COLO668 (cell line): ENCODE measurements around the gene HMGA1.
A peak's percentile ranks its signal among the peaks of the same experiment; 100 is the strongest.
"Not testable (repeated sequence)": the region's sequence is repeated elsewhere in the genome, so short reads cannot be mapped to it uniquely, and the experiment has no call there.

Source experiments
- DNase-seq: peaks from one replicate; lab custom pipeline; 2025; ENCODE audit not compliant: unreplicated experiment; lab: John Stamatoyannopoulos, UW

HMGA1 gene

GRCh38 chr6:34239893-34240292, 3.2 kb downstream of the HMGA1 start:
- no peak for DNase-seq

GRCh38 chr6:34240329-34241248, 3.9 kb downstream of the HMGA1 start:
- DNase-seq: no peak

DNA sequence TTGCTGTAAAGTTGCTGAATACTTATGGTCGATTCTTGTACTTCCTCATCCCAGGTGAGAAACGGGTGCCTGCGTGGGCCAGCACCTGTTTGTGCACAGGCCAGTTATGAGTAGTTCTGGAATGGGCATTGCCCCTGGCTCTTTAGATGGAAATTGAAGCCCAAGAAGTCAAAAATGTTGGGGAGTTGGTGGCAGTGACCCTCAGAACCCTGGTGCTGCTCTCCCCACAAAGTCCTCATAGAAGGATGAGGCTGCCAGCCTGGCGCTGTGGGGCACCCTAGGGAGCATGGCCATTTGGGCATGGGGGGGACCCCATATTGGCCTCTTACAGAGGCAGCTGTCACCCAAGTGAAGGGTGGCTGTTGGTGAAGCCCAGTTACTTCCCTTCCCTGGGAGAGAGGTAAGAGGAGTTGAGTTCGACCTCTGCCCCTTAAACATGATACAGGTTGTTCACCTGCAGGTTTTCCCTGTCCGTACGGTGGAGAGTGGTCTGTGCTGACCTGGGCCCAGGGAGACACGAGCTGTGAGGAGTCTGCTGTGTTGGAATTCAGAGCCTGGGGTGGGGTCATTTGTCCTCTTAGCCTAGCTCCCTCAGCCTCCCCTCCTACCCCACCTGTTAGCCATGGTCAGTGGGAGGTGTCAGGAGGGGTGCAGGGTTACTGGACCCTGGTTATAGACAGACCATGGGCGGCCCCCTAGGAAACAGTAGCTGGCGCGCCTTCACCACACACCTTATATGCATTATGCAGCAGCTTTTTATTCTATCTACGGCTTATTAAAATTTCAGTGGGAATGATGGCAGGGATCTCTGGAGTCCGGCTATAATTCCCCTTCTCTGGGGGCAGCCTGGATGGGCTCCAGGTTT, 4.9 kb downstream of the HMGA1 start:
- DNase-seq: no peak

- DNase-seq: no peak
These were observed 5.8 kb downstream of the HMGA1 start for GRCh38 chr6:34242252-34243130.

DNA sequence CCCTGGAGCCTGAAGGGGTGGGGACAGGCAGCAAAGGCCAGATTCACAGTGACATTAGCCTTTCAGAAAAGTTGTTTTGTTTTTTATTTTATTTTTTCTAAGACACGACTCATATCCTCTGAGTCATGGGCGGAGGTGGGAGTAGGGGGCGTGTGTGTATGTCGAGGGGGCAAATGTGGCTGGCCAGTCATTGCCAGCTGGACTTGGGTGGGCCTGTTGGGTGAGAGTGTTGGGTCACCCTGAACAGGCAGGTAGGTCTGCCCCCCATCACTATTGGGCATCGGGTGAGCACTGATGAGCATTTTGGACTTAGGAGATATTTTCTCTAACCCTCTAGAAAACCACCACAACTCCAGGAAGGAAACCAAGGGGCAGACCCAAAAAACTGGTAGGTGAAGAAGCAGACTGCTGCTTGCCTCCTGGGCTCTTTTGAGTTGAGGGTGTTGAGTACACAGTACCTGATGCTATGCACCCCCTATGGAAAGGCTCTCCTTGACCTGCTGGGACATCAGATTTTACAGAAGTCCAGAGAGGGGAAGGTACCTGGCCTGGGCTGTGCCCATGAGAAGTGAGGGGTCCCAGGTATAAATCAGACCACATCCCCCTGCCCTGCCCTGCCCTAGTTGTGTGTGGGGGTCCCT, 6.6 kb downstream of the HMGA1 start:
- no peak for DNase-seq

DNA sequence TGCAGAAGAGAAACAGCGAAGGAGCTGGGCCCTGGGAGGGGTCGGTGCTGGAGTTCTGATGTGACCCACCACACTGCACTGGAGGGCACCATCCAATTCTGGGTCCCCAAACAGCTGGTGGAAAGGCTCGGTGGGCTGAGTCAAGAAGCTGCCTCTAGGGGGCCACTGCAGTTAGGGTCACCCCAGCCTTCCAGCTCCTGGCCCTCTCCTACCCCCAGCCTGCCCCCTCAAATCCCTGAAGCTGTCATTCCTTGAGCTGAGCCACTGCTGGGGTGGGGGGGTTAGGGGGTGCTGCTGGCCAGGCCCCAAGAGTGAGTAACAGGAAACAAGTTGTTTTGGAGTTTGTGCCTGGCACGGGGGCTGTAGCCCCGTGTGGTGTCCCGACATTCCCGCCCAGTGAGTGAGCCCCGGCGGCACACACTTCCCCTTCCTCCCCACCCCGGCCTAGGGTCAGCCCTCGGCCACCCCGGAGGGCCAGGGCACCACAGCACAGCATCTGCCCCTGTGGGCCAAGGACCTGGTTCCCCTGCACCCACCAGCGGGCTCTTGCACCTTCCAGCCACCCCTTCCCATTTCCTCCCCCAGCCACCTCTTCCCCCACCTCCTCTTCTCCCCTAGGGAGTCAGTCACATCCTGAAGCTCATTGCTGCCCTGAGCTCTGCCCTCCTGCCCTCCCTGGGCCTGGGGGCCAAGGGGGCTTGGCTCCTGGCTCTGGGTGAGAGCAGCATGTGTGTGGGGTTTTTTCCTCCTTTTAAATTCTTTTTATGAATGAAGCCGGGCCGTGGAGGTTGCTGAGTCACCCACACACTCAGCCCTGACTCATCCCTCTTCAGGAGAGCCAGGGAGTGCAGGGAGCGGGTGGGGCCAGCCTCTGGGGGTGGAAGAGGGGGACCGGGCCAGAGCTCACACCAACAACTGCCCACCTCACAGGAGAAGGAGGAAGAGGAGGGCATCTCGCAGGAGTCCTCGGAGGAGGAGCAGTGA, 7.5 kb downstream of the HMGA1 start:
- peak; percentile 35 for DNase-seq

DNA sequence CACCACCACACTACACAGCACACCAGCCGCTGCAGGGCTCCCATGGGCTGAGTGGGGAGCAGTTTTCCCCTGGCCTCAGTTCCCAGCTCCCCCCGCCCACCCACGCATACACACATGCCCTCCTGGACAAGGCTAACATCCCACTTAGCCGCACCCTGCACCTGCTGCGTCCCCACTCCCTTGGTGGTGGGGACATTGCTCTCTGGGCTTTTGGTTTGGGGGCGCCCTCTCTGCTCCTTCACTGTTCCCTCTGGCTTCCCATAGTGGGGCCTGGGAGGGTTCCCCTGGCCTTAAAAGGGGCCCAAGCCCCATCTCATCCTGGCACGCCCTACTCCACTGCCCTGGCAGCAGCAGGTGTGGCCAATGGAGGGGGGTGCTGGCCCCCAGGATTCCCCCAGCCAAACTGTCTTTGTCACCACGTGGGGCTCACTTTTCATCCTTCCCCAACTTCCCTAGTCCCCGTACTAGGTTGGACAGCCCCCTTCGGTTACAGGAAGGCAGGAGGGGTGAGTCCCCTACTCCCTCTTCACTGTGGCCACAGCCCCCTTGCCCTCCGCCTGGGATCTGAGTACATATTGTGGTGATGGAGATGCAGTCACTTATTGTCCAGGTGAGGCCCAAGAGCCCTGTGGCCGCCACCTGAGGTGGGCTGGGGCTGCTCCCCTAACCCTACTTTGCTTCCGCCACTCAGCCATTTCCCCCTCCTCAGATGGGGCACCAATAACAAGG, 8.5 kb downstream of the HMGA1 start:
- DNase-seq: not testable (repeated sequence)

- DNase-seq: not testable (repeated sequence)
These were observed 9.1 kb downstream of the HMGA1 start for GRCh38 chr6:34245761-34246140.

DNA sequence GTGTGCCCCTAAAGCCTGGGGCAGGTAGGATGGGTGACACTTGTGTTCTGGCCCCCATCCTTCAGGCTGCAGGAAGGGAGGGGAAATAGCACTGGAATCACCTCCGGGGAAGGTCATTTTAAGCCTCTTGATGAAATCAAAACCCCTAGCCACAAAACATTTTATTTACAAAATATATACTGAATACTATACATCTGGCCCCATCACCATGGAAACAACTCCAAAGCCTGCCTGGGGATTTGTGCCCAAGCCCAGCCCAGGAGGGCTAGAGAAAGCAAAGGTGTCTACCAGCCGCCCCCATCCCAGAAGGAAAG, 9.5 kb downstream of the HMGA1 start:
- DNase-seq: no peak

GRCh38 chr6:34246563-34247391, 10.1 kb downstream of the HMGA1 start:
- DNase-seq: peak; percentile 48

DNA sequence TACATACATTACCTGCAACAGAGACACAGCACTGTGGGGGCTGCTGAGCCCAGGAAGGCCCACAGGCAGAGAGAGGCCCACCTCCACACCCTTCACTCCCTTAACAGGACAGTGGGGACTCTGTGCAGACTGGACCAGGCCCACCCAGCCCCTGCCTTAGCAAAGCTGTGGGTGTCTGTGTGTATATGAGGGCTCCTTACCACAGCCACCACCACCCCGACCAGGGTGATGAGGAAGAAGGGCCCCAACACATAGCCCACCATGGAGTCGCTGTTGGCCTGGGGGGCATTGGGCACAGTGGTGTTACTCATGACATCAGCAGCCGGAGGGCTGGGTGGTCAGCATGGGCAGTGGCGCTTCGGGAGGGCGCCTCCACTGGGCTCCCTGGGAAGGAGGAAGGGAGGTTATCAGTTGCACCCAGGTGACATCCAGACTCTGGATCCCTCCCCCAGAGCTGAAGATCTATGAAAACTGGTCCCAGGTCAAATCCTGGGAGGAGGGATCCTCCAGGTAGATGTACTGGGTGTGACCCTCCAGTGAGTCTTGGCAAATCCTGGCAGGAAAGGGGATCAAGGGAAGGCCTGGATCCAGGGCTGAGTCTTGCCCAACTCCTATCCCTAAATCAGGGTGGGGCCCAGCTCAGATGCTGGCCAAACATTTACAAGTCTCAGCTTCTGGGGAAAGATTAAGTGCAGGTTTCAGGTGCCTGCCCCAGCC, 11.0 kb downstream of the HMGA1 start:
- DNase-seq: no peak

DNA sequence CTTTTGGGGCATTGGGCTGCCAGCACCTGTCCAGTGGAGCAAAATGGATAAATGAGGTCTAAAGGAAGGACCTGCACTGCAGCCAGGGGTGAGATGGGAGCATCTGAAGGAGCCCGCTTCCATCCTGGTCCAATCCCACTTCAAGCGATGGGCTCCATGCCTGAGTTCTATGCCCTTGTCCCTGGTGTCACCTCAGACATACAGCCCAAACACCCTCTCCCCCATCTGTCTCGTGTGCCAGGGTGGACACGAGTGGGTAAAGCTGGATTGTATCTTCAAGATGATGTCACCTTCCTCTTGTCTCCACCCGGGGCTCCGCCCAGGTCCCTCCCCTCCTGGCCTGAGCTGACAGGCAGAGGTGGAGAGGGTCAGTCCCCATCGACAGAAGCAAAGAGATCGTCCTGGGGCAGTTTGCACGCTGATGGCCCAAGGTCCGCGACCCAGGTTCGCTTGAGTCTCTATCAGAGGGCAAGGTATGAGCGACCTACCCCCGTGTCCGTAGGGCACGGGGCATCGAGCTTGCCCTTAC, 11.6 kb downstream of the HMGA1 start:
- DNase-seq: peak; percentile 30

GRCh38 chr6:34248727-34249468, 12.2 kb downstream of the HMGA1 start, which contains the start of gene SMIM29:
Gene SMIM29, minus strand, starts transcription at chr6:34249006. Its CDS starts 1,215 bp downstream, at chr6:34247791.
- peak; percentile 91 for DNase-seq

DNA sequence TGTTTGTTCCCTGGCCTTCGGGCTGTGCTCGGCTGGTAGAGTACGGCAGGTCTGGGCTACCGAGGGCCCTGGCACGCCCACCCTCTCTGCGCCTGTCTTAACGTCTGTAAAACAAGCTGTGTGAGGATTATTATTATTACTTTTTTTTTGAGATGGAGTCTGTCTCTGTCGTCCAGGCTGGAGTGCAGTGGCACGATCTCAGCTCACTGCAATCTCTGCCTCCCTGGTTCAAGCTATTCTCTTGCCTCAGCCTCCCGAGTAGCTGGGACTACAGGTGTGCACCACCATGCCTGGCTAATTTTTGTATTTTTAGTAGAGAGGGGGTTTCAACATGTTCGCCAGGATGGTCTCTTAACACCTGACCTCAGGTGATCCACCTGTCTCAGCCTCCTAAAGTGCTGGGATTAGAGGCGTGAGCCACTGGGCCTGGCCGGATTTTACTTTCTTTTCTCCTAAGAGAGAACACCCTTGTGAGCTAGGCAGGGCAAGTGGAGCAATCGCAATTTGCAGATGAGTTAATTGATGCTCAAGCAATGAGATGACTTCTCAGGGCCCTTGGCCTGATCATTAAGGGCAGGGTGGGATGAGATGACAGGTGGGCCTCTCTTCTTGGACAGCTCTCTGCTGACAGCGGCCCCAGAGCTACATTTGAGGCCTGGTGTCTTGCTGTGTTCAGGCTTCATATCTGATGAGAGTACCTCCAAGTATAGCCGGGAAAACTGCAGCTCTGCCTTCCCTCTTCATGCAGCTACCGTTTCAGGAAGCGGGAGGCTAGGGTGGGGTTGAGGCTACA, 13.0 kb downstream of the HMGA1 start:
- DNase-seq: no peak

DNA sequence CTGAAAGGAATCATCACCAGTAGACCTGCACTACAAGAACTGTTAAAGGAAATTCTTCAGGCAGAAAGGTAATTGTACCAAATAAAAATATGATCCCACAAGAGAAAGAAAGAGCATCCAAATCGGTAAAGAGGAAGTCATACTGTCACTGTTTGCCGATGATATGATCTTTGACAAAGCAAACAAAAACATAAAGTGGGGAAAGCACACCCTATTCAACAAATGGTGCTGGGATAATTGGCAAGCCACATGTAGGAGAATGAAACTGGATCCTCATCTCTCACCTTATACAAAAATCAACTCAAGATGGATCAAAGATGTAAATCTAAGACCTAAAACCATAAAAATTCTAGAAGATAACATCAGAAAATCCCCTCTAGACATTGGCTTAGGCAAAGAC, 15.7 kb downstream of the HMGA1 start:
- not testable (repeated sequence) for DNase-seq
